NB4 (cell line): ENCODE results near the gene ARHGEF38.

Experiments used
- MAX ChIP-seq: IDR thresholded peaks from 2 replicates; pipeline ENCODE4 v1.6.1; 2011; ENCODE audit warnings: low read depth, low read length
- MYC ChIP-seq: IDR thresholded peaks from 2 replicates; pipeline ENCODE4 v1.6.1; 2011; ENCODE audit warnings: low read depth, low read length
- POLR2A ChIP-seq: IDR thresholded peaks from 2 replicates; pipeline ENCODE4 v1.6.1; 2011; ENCODE audit warnings: mild to moderate bottlenecking; ENCODE audit not compliant: insufficient read length; ENCODE audit errors: extremely low read depth
- TF ChIP-seq, protein P1 (sequence below): IDR thresholded peaks from one replicate; pipeline ENCODE4 v1.5.1; 2012; ENCODE audit warnings: low read depth, low read length

DNA sequence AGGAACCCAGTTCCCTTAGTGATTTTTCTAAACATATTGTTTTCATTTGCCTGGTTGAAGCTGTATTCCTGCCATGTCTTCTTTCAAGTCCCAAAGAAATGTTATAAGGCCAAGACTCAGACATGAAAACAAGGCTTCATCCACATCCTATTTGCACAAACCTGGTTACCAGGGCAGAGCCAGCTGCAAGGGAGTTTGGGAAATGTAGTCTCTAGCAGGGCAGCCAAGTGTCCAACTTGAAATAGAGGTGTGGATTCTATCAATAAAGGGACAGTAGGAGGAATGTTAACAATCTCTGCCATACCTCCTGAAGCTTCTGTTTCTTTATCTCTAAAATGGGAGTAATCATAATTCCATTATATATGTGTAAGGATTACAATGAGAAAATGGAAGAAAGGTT, 99.5 kb downstream of the ARHGEF38 start:
- TF ChIP-seq, protein P1, sequence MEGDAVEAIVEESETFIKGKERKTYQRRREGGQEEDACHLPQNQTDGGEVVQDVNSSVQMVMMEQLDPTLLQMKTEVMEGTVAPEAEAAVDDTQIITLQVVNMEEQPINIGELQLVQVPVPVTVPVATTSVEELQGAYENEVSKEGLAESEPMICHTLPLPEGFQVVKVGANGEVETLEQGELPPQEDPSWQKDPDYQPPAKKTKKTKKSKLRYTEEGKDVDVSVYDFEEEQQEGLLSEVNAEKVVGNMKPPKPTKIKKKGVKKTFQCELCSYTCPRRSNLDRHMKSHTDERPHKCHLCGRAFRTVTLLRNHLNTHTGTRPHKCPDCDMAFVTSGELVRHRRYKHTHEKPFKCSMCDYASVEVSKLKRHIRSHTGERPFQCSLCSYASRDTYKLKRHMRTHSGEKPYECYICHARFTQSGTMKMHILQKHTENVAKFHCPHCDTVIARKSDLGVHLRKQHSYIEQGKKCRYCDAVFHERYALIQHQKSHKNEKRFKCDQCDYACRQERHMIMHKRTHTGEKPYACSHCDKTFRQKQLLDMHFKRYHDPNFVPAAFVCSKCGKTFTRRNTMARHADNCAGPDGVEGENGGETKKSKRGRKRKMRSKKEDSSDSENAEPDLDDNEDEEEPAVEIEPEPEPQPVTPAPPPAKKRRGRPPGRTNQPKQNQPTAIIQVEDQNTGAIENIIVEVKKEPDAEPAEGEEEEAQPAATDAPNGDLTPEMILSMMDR: no peak
- no peak for TF ChIP-seq POLR2A
- no peak for TF ChIP-seq MAX
- no peak for TF ChIP-seq MYC
